Stomach (tissue), 9 donors: ENCODE measurements around the gene SHD. TPM values are rescaled to one million over a fixed set of nuclear protein-coding genes. Genes with fewer than 3 reads are reported as not detected.
A peak's percentile ranks its signal among the peaks of the same experiment; 100 is the strongest.

ENCODE experiments used
- DNase-seq, 2 donors: peaks; one replicate each; pipeline versions ENCODE4 v3.0.0 to v3.0.0-alpha.2; 2013 to 2019
- H3K27ac ChIP-seq, 5 donors: fragments of 200-600 bp in 4 of 5; sonication (generic) in 4 of 5; one replicate each; pipeline ENCODE4 v1.5.1; 2013 to 2019; ENCODE audit warnings: mild to moderate bottlenecking in 1 of 5, moderate library complexity in 1 of 5
- H3K27me3 ChIP-seq, 3 donors: fragments of 200-600 bp; sonication (generic); one replicate each; pipeline ENCODE4 v1.5.1; 2017 to 2019; ENCODE audit warnings: mixed run types in 1 of 3
- H3K36me3 ChIP-seq, 4 donors: fragments of 200-600 bp; sonication (generic); 1 replicate in 3 of 4; 2 replicates in 1 of 4; pipeline ENCODE4 v1.5.1; 2016 to 2019
- H3K4me1 ChIP-seq, 4 donors: fragments of 200-600 bp; sonication (generic); one replicate each; pipeline ENCODE4 v1.5.1; 2016 to 2019
- H3K4me3 ChIP-seq, 4 donors: fragments of 200-600 bp; sonication (generic) in 3 of 4; one replicate each; pipeline ENCODE4 v1.5.1; 2016 to 2019; ENCODE audit warnings: mild to moderate bottlenecking in 1 of 4
- H3K9me3 ChIP-seq, 4 donors: fragments of 200-600 bp; sonication (generic); one replicate each; pipeline ENCODE4 v1.5.1; 2016 to 2019
- EP300 ChIP-seq: sonication (generic); formaldehyde crosslinking; IDR thresholded peaks from one replicate; pipeline ENCODE4 v1.6.1; 2017; ENCODE audit warnings: antibody characterized with exemption
- POLR2A ChIP-seq, 4 donors: fragments of 450-650 bp; IDR thresholded peaks; one replicate each; pipeline ENCODE4 v1.6.1; 2016; ENCODE audit warnings: antibody characterized with exemption in 4 of 4, control low read depth in 2 of 4, mild to moderate bottlenecking in 1 of 4, moderate library complexity in 1 of 4
- POLR2AphosphoS5 ChIP-seq, 3 donors: sonication (generic); formaldehyde crosslinking; IDR thresholded peaks; one replicate each; pipeline ENCODE4 v1.6.1; 2016; ENCODE audit warnings: antibody characterized with exemption in 3 of 3
- WGBS, 5 donors: extraction: QIAGEN DNeasy Blood & Tissue Kit in 3 of 5; methylation state at CpG; one replicate each; pipeline versions ENCODE4 v1.1.5 to v1.1.7; 2013 to 2018; 5-methylcytosine and 5-hydroxymethylcytosine counted together
- intact Hi-C: fragments of 100-400 bp; cut with DNase I; formaldehyde crosslinking; loops from one replicate; pipeline ENCODE4 v1.15.1; 2023; ENCODE audit warnings: low total_unique reads
- polyA plus RNA-seq, 3 donors: library from polyadenylated mRNA; stranded (reverse); fragments of 200-250 nt; gene quantifications; one replicate each; pipeline ENCODE4 v1.2.3, GENCODE V29; 2013
- total RNA-seq, 5 donors: library from RNA; depleted of rRNA; stranded (reverse); fragments of >200 nt; gene quantifications; one replicate each; pipeline versions ENCODE4 v1.1.0 to v1.2.3, GENCODE V29; 2014 to 2016
- TF ChIP-seq, protein P1 (sequence below), 7 experiments: fragments of 450-650 bp in 4 of 7; fragments of 200-600 bp in 3 of 7; sonication (generic) in 3 of 7; IDR thresholded peaks; one replicate each; pipeline ENCODE4 v1.5.1; 2016 to 2019; ENCODE audit warnings: antibody characterized with exemption in 7 of 7, control low read depth in 2 of 7, mild to moderate bottlenecking in 1 of 7
- donor health status: healthy with polysubstance abuse.
- donor health status: Bipolar disorder and iron deficiency.
- donor health status: healthy.

SHD gene
- total and polyA plus RNA-seq, 8 donors: 7.0 TPM; not detected in 7

DNA sequence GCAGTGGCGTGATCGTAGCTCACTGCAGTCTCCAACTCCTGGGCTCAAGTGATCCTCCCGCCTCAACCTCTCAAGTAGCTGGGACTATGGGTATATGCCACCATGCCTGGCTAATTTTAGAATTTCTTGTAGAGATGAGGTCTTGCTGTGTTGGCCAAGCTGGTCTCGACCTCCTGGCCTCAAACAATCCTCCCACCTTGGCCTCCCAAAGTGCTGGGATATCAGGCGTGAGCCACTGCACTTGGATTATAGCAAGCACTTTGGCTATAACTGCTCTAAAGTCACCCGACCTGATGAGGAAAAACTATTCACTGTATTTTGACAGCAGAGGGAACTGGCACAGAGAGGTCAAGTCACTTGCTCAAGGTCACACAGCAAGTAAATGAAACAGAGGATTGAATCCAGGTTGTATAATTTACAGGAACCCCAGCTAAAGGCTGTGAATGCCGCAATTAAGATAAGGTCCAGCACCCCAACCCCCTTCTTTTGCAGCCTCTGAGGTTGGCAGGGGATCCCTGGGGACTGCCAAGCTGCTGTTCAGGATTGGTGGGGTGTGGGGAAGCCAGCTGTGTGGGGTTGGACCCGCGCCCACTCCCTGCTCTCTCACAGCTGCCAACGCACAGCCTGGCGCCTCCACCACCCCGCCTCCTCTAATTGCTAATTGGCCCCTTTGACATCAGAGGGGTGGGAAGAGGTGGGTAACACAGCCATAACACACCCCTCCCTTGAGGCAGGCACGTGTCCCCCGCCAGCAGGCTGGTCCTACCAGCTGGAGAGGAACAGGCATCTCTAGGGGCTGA lies 17.1 kb downstream of the SHD start:
- no peaks in the 10 kb centered on the region for H3K36me3 ChIP-seq
- peak; percentile 38 to 71 for DNase-seq
- 33 to 45% (median 39%) methylated on average over 12 to 14 of the region's 14 CpGs for WGBS, 5 donors
- H3K27ac ChIP-seq: no peak overlapping the region
- peaks cover 0 to 6% (median 0%) of the 10 kb centered on the region in 4 donors for H3K4me1 ChIP-seq
- no peak overlapping the region for H3K4me3 ChIP-seq
- intact Hi-C loops: no loop called here
- no peak for TF ChIP-seq POLR2A (IDR thresholded peaks at IDR 0.05)
- TF ChIP-seq EP300: no peak
- TF ChIP-seq, protein P1, sequence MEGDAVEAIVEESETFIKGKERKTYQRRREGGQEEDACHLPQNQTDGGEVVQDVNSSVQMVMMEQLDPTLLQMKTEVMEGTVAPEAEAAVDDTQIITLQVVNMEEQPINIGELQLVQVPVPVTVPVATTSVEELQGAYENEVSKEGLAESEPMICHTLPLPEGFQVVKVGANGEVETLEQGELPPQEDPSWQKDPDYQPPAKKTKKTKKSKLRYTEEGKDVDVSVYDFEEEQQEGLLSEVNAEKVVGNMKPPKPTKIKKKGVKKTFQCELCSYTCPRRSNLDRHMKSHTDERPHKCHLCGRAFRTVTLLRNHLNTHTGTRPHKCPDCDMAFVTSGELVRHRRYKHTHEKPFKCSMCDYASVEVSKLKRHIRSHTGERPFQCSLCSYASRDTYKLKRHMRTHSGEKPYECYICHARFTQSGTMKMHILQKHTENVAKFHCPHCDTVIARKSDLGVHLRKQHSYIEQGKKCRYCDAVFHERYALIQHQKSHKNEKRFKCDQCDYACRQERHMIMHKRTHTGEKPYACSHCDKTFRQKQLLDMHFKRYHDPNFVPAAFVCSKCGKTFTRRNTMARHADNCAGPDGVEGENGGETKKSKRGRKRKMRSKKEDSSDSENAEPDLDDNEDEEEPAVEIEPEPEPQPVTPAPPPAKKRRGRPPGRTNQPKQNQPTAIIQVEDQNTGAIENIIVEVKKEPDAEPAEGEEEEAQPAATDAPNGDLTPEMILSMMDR (IDR thresholded peaks at IDR 0.05): no peak
- no peak for TF ChIP-seq POLR2AphosphoS5 (IDR thresholded peaks at IDR 0.05)
- peaks cover 0 to 51% (median 4%) of the 10 kb centered on the region in 3 donors for H3K27me3 ChIP-seq
- H3K9me3 ChIP-seq: no peaks in the 10 kb centered on the region

DNA sequence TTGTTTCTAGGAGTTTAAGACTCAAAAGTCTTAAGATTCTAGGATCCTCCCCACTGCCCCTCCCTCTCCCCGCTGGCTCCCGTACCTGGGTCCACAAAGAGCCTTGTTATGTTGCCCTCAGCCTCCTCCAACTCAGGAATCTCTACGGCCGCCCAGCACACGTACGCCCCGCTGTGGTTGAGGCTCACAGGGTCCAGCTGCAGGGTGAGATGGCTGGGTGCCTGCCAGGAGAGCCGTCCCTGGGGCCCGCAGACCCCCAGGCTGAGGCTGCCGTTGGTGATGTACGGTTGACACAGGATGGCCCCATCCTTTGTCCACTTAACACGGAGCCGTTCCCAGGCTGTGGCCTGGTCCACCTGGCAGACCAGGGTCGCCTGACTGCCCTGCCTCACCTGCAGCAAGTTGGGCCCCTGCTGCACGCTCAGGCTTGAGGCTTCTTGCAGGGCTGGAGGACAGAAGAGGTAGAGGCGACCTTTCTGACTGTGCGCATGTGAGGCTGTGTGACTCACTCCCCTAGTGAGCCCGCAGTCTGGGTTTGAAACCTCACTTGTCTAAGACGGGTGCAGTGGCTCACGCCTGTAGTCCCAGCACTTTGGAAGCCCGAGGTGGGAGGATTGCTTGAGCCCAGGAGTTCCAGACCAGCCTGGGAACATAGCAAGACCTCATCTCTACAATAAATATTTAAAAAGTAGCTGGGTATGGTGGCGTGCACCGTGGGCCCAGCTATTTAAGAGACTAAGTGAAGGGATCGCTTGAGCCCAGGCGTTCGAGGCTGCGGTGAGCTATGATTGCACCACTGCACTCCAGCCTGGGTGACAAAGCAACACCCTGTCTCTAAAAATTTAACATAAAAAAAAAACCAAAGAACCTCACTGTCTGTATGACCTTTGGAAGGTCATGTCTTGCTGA lies 19.1 kb downstream of the SHD start:
- TF ChIP-seq, protein P1 (IDR thresholded peaks at IDR 0.05): no peak
- TF ChIP-seq EP300 (no peak), POLR2A (IDR thresholded peaks at IDR 0.05) (no peak), POLR2AphosphoS5 (IDR thresholded peaks at IDR 0.05) (no peak)
- no peak for DNase-seq
- WGBS, 5 donors: 73 to 78% (median 74%) methylated on average over 24 to 27 of the region's 27 CpGs
- Histone ChIP-seq H3K27me3 (peaks cover 0 to 51% (median 4%) of the 10 kb centered on the region in 3 donors), H3K27ac (no peak overlapping the region), H3K4me3 (no peak overlapping the region), H3K9me3 (no peaks in the 10 kb centered on the region), H3K4me1 (peaks cover 0 to 6% (median 0%) of the 10 kb centered on the region in 4 donors), H3K36me3 (no peaks in the 10 kb centered on the region)
- intact Hi-C loops: no loop called here

DNA sequence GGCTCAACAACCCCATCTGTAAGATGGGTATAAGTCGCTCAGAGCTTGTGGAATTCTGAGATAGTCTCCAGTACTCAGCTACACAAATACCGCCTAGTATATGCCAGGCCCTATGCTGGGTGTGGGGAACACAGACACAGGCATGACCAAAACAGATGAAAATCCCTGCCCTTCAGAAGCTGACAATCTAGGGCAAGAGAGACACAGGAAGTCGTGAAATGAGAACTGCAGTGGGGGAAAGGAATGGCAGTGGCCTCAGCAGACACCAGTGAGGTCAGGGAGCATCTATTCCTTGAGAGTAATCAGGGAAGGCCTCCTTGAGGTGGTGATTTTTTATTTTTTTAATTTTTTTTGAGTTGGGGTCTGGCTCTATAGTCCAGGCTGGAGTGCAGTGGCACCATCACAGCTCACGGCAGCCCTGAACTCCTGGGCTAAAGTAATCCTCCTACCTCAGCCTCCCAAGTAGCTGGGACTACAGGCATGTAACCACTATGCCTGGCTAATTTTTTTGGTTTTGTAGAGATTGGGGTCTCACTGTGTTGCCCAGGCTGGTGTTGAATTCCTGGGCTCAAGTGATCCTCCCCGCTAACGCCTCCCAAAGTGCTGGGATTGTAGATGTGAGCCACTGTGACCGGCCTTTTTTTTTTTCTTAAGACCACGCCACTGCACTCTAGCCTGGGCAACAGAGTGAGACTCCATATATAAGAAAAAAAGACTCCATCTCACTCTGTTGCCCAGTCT lies 19.9 kb downstream of the SHD start:
- no peaks in the 10 kb centered on the region for H3K9me3 ChIP-seq
- no peak overlapping the region for H3K4me3 ChIP-seq
- H3K27me3 ChIP-seq: peaks cover 2 to 56% (median 6%) of the 10 kb centered on the region in 3 donors
- 76 to 89% (median 86%) methylated on average over 7 to 8 of the region's 8 CpGs for WGBS, 5 donors
- H3K27ac ChIP-seq: no peak overlapping the region
- peaks cover 0 to 6% (median under 1%) of the 10 kb centered on the region in 4 donors for H3K4me1 ChIP-seq
- H3K36me3 ChIP-seq: no peaks in the 10 kb centered on the region
- TF ChIP-seq EP300 (no peak), POLR2A (IDR thresholded peaks at IDR 0.05) (no peak), POLR2AphosphoS5 (IDR thresholded peaks at IDR 0.05) (no peak)
- TF ChIP-seq, protein P1 (IDR thresholded peaks at IDR 0.05): no peak
- no peak for DNase-seq
- intact Hi-C loops: no loop called here

DNA sequence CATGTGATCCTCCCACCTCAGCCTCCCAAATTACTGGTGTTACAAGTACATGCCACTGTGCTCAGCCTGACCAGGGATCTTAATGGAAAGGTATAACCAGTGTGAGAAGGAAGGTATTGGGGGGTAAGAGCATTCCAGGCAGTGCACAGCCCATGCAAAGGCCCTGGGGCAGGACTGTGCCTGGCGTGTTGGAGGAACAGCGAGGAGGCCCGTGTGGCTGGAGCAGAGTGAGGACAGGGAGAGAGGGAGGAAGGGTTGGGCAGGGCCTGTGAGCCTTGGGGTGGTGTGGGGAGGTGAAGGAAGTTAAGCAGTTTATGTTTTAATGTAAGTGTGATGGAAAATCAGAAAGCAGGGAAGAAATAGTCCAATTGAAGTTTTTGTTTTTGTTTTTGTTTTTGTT lies 21.5 kb downstream of the SHD start:
- peaks cover 0 to 14% (median 9%) of the 10 kb centered on the region in 4 donors for H3K4me1 ChIP-seq
- H3K27me3 ChIP-seq: peaks cover 9 to 57% (median 22%) of the 10 kb centered on the region in 3 donors
- intact Hi-C loops: no loop called here
- H3K9me3 ChIP-seq: no peaks in the 10 kb centered on the region
- H3K36me3 ChIP-seq: no peaks in the 10 kb centered on the region
- no peak for DNase-seq
- 92 to 98% (median 95%) methylated on average over 3 of the region's 3 CpGs for WGBS, 5 donors
- TF ChIP-seq POLR2A (IDR thresholded peaks at IDR 0.05) (no peak), EP300 (no peak), POLR2AphosphoS5 (IDR thresholded peaks at IDR 0.05) (no peak)
- TF ChIP-seq, protein P1 (IDR thresholded peaks at IDR 0.05): no peak
- no peak overlapping the region for H3K27ac ChIP-seq
- H3K4me3 ChIP-seq: no peak overlapping the region
